ENCODE results near the gene BCL6B. TPM values are rescaled to one million over a fixed set of nuclear protein-coding genes. Genes with fewer than 3 reads are reported as not detected.
"Not testable (repeated sequence)": the region's sequence is repeated elsewhere in the genome, so short reads cannot be mapped to it uniquely, and the experiment has no call there.

Gene BCL6B
- total RNA-seq, 1 donor: not detected

- TF ChIP-seq, protein P1, sequence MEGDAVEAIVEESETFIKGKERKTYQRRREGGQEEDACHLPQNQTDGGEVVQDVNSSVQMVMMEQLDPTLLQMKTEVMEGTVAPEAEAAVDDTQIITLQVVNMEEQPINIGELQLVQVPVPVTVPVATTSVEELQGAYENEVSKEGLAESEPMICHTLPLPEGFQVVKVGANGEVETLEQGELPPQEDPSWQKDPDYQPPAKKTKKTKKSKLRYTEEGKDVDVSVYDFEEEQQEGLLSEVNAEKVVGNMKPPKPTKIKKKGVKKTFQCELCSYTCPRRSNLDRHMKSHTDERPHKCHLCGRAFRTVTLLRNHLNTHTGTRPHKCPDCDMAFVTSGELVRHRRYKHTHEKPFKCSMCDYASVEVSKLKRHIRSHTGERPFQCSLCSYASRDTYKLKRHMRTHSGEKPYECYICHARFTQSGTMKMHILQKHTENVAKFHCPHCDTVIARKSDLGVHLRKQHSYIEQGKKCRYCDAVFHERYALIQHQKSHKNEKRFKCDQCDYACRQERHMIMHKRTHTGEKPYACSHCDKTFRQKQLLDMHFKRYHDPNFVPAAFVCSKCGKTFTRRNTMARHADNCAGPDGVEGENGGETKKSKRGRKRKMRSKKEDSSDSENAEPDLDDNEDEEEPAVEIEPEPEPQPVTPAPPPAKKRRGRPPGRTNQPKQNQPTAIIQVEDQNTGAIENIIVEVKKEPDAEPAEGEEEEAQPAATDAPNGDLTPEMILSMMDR (IDR thresholded peaks at IDR 0.05; ENCODE audit: insufficient read depth, low read depth, low read length): no peak
- DNase-seq (ENCODE audit: low read depth): no peak
- no peak overlapping the region for H3K4me3 ChIP-seq (ENCODE audit: low read depth, low read length)
These were observed 23.4 kb downstream of the BCL6B start for GRCh38 chr17:7046127-7046724.

DNA sequence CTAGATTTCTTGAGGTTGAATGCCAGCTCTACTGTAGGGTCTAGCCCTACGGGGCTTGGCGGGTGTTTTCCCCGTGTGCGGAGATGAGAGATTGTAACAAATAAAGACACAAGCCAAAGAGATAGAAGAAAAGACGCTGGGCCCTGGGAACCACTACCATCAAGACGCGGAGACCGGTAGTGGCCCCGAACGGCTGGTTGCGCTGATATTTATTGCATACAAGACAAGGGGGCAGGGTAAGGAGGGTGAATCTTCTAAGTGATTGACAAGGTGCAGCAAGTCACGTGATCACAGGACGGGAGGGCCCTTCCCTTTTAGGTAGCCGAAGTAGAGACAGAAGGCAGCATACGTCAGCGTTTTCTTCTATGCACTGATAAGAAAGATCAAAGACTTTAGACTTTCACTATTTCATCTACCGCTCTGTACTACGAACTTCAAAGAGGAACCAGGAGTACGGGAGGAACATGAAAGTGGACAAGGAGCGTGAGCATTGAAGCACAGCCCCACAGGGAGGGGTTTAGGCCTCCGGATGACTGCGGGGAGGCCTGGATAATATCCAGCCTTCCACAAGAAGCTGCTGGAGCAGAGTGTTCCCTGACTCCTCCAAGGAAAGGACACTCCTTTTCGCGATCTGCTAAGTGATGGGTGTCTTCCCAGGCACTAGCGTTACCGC is 24.0 kb downstream of the BCL6B start:
- DNase-seq (ENCODE audit: low read depth): not testable (repeated sequence)
- peak overlapping the region; percentile 27 for H3K4me3 ChIP-seq (ENCODE audit: low read depth, low read length)

DNA sequence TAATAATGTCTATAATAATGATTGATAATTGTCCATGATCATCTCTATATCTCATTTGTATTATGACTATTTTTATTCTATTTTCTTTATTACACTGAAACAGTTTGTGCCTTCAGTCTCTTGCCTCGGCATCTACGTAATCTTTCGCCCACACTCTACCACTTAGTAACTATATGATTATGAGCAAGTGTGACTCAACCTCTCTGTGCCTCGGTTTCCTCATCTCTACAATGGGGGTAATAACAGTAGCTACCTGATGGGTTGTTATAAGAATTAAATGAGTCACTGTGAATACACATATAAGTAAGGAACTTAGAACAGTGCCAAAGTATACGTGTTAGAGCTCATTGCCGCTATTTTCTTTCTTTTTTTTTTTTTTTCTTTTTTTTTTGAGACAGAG is 24.7 kb downstream of the BCL6B start:
- DNase-seq (ENCODE audit: low read depth): no peak
- no peak overlapping the region for H3K4me3 ChIP-seq (ENCODE audit: low read depth, low read length)
- TF ChIP-seq, protein P1 (IDR thresholded peaks at IDR 0.05; ENCODE audit: insufficient read depth, low read depth, low read length): no peak

DNA sequence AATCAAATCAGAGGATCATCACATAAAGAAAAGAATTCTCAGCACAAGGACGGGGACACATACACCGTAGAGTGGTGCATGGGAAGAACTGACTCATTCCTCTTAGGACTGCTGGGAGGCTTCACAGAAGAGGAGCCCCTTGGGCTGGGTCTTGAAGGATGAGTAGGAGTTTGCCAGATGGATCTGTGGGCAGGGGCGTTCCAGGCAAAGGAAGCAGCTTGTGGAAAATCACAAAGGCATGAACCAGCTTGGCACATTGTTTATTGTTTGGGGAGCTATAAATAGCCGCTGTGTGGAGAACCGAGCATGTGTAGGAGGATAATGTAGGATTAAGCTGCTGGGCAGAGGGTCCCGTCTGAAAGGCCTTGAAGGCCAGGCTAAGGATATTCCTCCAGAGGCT is 26.1 kb downstream of the BCL6B start:
- TF ChIP-seq, protein P1 (IDR thresholded peaks at IDR 0.05; ENCODE audit: insufficient read depth, low read depth, low read length): no peak
- no peak overlapping the region for H3K4me3 ChIP-seq (ENCODE audit: low read depth, low read length)
- no peak for DNase-seq (ENCODE audit: low read depth)

GRCh38 chr17:7050583-7050982 is 27.7 kb downstream of the BCL6B start:
- not testable (repeated sequence) for H3K4me3 ChIP-seq (ENCODE audit: low read depth, low read length); DNase-seq (ENCODE audit: low read depth)

- TF ChIP-seq, protein P1 (IDR thresholded peaks at IDR 0.05; ENCODE audit: insufficient read depth, low read depth, low read length): no peak
- no peak overlapping the region for H3K4me3 ChIP-seq (ENCODE audit: low read depth, low read length)
- DNase-seq (ENCODE audit: low read depth): peak; percentile 52
These were observed 33.5 kb downstream of the BCL6B start for GRCh38 chr17:7056386-7056785.

GRCh38 chr17:7058831-7059447 is 36.1 kb downstream of the BCL6B start:
- TF ChIP-seq, protein P1 (IDR thresholded peaks at IDR 0.05; ENCODE audit: insufficient read depth, low read depth, low read length): no peak
- DNase-seq (ENCODE audit: low read depth): no peak
- no peak overlapping the region for H3K4me3 ChIP-seq (ENCODE audit: low read depth, low read length)

Measured in fibroblast of villous mesenchyme (primary cell).